ENCODE data around the gene MC4R.

Gene MC4R

GRCh38 chr18:60389314-60389713 is 16.7 kb upstream of the MC4R start:
- H3K4me3 ChIP-seq (ENCODE audit: low read length in 2 of 2): no peak overlapping the region
- no peaks in the 10 kb centered on the region for H3K27me3 ChIP-seq (ENCODE audit: control insufficient read depth in 1 of 2, insufficient read depth in 2 of 2, low read length in 2 of 2)
- no peaks in the 10 kb centered on the region for H3K36me3 ChIP-seq (ENCODE audit: control insufficient read depth in 2 of 2, insufficient read depth in 2 of 2, low read length in 2 of 2)
- no peak overlapping the region for H3K27ac ChIP-seq (ENCODE audit: low read length)
- H3K9ac ChIP-seq (ENCODE audit: low read length in 2 of 2): no peak overlapping the region
- H3K9me3 ChIP-seq (ENCODE audit: control insufficient read depth in 2 of 2, low read length in 2 of 2): no peaks in the 10 kb centered on the region
- H3K4me1 ChIP-seq (ENCODE audit: control insufficient read depth, insufficient read depth, low read length): no peaks in the 10 kb centered on the region

- Histone ChIP-seq H3K36me3 (ENCODE audit: control insufficient read depth in 2 of 2, insufficient read depth in 2 of 2, low read length in 2 of 2) (no peaks in the 10 kb centered on the region), H3K9ac (ENCODE audit: low read length in 2 of 2) (no peak overlapping the region)
These were observed 13.1 kb upstream of the MC4R start for GRCh38 chr18:60385693-60386092.

GRCh38 chr18:60383893-60384292 is 11.3 kb upstream of the MC4R start:
- no peaks in the 10 kb centered on the region for H3K9me3 ChIP-seq (ENCODE audit: control insufficient read depth in 2 of 2, low read length in 2 of 2)
- no peaks in the 10 kb centered on the region for H3K36me3 ChIP-seq (ENCODE audit: control insufficient read depth in 2 of 2, insufficient read depth in 2 of 2, low read length in 2 of 2)
- H3K9ac ChIP-seq (ENCODE audit: low read length in 2 of 2): no peak overlapping the region
- no peaks in the 10 kb centered on the region for H3K4me1 ChIP-seq (ENCODE audit: control insufficient read depth, insufficient read depth, low read length)
- no peak overlapping the region for H3K27ac ChIP-seq (ENCODE audit: low read length)
- H3K27me3 ChIP-seq (ENCODE audit: control insufficient read depth in 1 of 2, insufficient read depth in 2 of 2, low read length in 2 of 2): no peaks in the 10 kb centered on the region
- H3K4me3 ChIP-seq (ENCODE audit: low read length in 2 of 2): no peak overlapping the region

More at GRCh38 chr18:60385693-60386092, 13.1 kb upstream of the MC4R start:
- Histone ChIP-seq H3K4me3 (ENCODE audit: low read length in 2 of 2) (no peak overlapping the region), H3K27ac (ENCODE audit: low read length) (no peak overlapping the region), H3K4me1 (ENCODE audit: control insufficient read depth, insufficient read depth, low read length) (no peaks in the 10 kb centered on the region), H3K9me3 (ENCODE audit: control insufficient read depth in 2 of 2, low read length in 2 of 2) (no peaks in the 10 kb centered on the region), H3K27me3 (ENCODE audit: control insufficient read depth in 1 of 2, insufficient read depth in 2 of 2, low read length in 2 of 2) (no peaks in the 10 kb centered on the region)

- Histone ChIP-seq H3K36me3 (ENCODE audit: control insufficient read depth in 2 of 2, insufficient read depth in 2 of 2, low read length in 2 of 2) (no peaks in the 10 kb centered on the region), H3K9me3 (ENCODE audit: control insufficient read depth in 2 of 2, low read length in 2 of 2) (no peaks in the 10 kb centered on the region), H3K27ac (ENCODE audit: low read length) (no peak overlapping the region), H3K27me3 (ENCODE audit: control insufficient read depth in 1 of 2, insufficient read depth in 2 of 2, low read length in 2 of 2) (no peaks in the 10 kb centered on the region), H3K9ac (ENCODE audit: low read length in 2 of 2) (no peak overlapping the region), H3K4me3 (ENCODE audit: low read length in 2 of 2) (no peak overlapping the region), H3K4me1 (ENCODE audit: control insufficient read depth, insufficient read depth, low read length) (no peaks in the 10 kb centered on the region)
These were observed 5.3 kb upstream of the MC4R start for GRCh38 chr18:60377778-60378469.

- H3K4me1 ChIP-seq (ENCODE audit: control insufficient read depth, insufficient read depth, low read length): no peaks in the 10 kb centered on the region
- H3K36me3 ChIP-seq (ENCODE audit: control insufficient read depth in 2 of 2, insufficient read depth in 2 of 2, low read length in 2 of 2): no peaks in the 10 kb centered on the region
- no peak overlapping the region for H3K27ac ChIP-seq (ENCODE audit: low read length)
- H3K9me3 ChIP-seq (ENCODE audit: control insufficient read depth in 2 of 2, low read length in 2 of 2): no peaks in the 10 kb centered on the region
- H3K27me3 ChIP-seq (ENCODE audit: control insufficient read depth in 1 of 2, insufficient read depth in 2 of 2, low read length in 2 of 2): no peaks in the 10 kb centered on the region
- H3K4me3 ChIP-seq (ENCODE audit: low read length in 2 of 2): peak overlapping the region in 1 of 2 donors; percentile 3
- H3K9ac ChIP-seq (ENCODE audit: low read length in 2 of 2): no peak overlapping the region
These were observed 443 bp downstream of the MC4R start for GRCh38 chr18:60372132-60372531.

GRCh38 chr18:60358516-60358915 is 14.1 kb downstream of the MC4R start:
- no peak overlapping the region for H3K4me3 ChIP-seq (ENCODE audit: low read length in 2 of 2)
- H3K4me1 ChIP-seq (ENCODE audit: control insufficient read depth, insufficient read depth, low read length): no peaks in the 10 kb centered on the region
- no peak overlapping the region for H3K9ac ChIP-seq (ENCODE audit: low read length in 2 of 2)
- no peaks in the 10 kb centered on the region for H3K9me3 ChIP-seq (ENCODE audit: control insufficient read depth in 2 of 2, low read length in 2 of 2)
- H3K27ac ChIP-seq (ENCODE audit: low read length): no peak overlapping the region
- H3K36me3 ChIP-seq (ENCODE audit: control insufficient read depth in 2 of 2, insufficient read depth in 2 of 2, low read length in 2 of 2): no peaks in the 10 kb centered on the region
- no peaks in the 10 kb centered on the region for H3K27me3 ChIP-seq (ENCODE audit: control insufficient read depth in 1 of 2, insufficient read depth in 2 of 2, low read length in 2 of 2)

- H3K27ac ChIP-seq (ENCODE audit: low read length): no peak overlapping the region
- H3K4me3 ChIP-seq (ENCODE audit: low read length in 2 of 2): no peak overlapping the region
- no peak overlapping the region for H3K9ac ChIP-seq (ENCODE audit: low read length in 2 of 2)
- H3K27me3 ChIP-seq (ENCODE audit: control insufficient read depth in 1 of 2, insufficient read depth in 2 of 2, low read length in 2 of 2): no peaks in the 10 kb centered on the region
- H3K4me1 ChIP-seq (ENCODE audit: control insufficient read depth, insufficient read depth, low read length): no peaks in the 10 kb centered on the region
- H3K9me3 ChIP-seq (ENCODE audit: control insufficient read depth in 2 of 2, low read length in 2 of 2): no peaks in the 10 kb centered on the region
- H3K36me3 ChIP-seq (ENCODE audit: control insufficient read depth in 2 of 2, insufficient read depth in 2 of 2, low read length in 2 of 2): no peaks in the 10 kb centered on the region
These were observed 21.6 kb downstream of the MC4R start for GRCh38 chr18:60350941-60351340.

- H3K36me3 ChIP-seq (ENCODE audit: control insufficient read depth in 2 of 2, insufficient read depth in 2 of 2, low read length in 2 of 2): no peaks in the 10 kb centered on the region
- no peaks in the 10 kb centered on the region for H3K4me1 ChIP-seq (ENCODE audit: control insufficient read depth, insufficient read depth, low read length)
- H3K9me3 ChIP-seq (ENCODE audit: control insufficient read depth in 2 of 2, low read length in 2 of 2): no peaks in the 10 kb centered on the region
- H3K27ac ChIP-seq (ENCODE audit: low read length): no peak overlapping the region
- H3K27me3 ChIP-seq (ENCODE audit: control insufficient read depth in 1 of 2, insufficient read depth in 2 of 2, low read length in 2 of 2): no peaks in the 10 kb centered on the region
- no peak overlapping the region for H3K9ac ChIP-seq (ENCODE audit: low read length in 2 of 2)
- H3K4me3 ChIP-seq (ENCODE audit: low read length in 2 of 2): no peak overlapping the region
These were observed 22.4 kb downstream of the MC4R start for GRCh38 chr18:60350150-60350549.

GRCh38 chr18:60347526-60348045 is 25.0 kb downstream of the MC4R start:
- no peaks in the 10 kb centered on the region for H3K9me3 ChIP-seq (ENCODE audit: control insufficient read depth in 2 of 2, low read length in 2 of 2)
- H3K4me1 ChIP-seq (ENCODE audit: control insufficient read depth, insufficient read depth, low read length): no peaks in the 10 kb centered on the region
- H3K27me3 ChIP-seq (ENCODE audit: control insufficient read depth in 1 of 2, insufficient read depth in 2 of 2, low read length in 2 of 2): no peaks in the 10 kb centered on the region
- H3K4me3 ChIP-seq (ENCODE audit: low read length in 2 of 2): no peak overlapping the region
- H3K36me3 ChIP-seq (ENCODE audit: control insufficient read depth in 2 of 2, insufficient read depth in 2 of 2, low read length in 2 of 2): no peaks in the 10 kb centered on the region
- no peak overlapping the region for H3K9ac ChIP-seq (ENCODE audit: low read length in 2 of 2)
- H3K27ac ChIP-seq (ENCODE audit: low read length): no peak overlapping the region

- no peaks in the 10 kb centered on the region for H3K36me3 ChIP-seq (ENCODE audit: control insufficient read depth in 2 of 2, insufficient read depth in 2 of 2, low read length in 2 of 2)
- H3K9me3 ChIP-seq (ENCODE audit: control insufficient read depth in 2 of 2, low read length in 2 of 2): no peaks in the 10 kb centered on the region
- H3K9ac ChIP-seq (ENCODE audit: low read length in 2 of 2): no peak overlapping the region
- H3K4me1 ChIP-seq (ENCODE audit: control insufficient read depth, insufficient read depth, low read length): no peaks in the 10 kb centered on the region
- H3K4me3 ChIP-seq (ENCODE audit: low read length in 2 of 2): no peak overlapping the region
- no peak overlapping the region for H3K27ac ChIP-seq (ENCODE audit: low read length)
- H3K27me3 ChIP-seq (ENCODE audit: control insufficient read depth in 1 of 2, insufficient read depth in 2 of 2, low read length in 2 of 2): no peaks in the 10 kb centered on the region
These were observed 33.6 kb downstream of the MC4R start for GRCh38 chr18:60339018-60339417.

- Histone ChIP-seq H3K9ac (ENCODE audit: low read length in 2 of 2) (no peak overlapping the region), H3K9me3 (ENCODE audit: control insufficient read depth in 2 of 2, low read length in 2 of 2) (peaks cover 0 to 5% of the 10 kb centered on the region in 2 donors), H3K4me1 (ENCODE audit: control insufficient read depth, insufficient read depth, low read length) (no peaks in the 10 kb centered on the region), H3K27ac (ENCODE audit: low read length) (no peak overlapping the region), H3K27me3 (ENCODE audit: control insufficient read depth in 1 of 2, insufficient read depth in 2 of 2, low read length in 2 of 2) (no peaks in the 10 kb centered on the region), H3K4me3 (ENCODE audit: low read length in 2 of 2) (no peak overlapping the region), H3K36me3 (ENCODE audit: control insufficient read depth in 2 of 2, insufficient read depth in 2 of 2, low read length in 2 of 2) (no peaks in the 10 kb centered on the region)
These were observed 40.7 kb downstream of the MC4R start for GRCh38 chr18:60331890-60332289.

Data from stomach smooth muscle (tissue), 2 donors.